Activated CD8-positive, alpha-beta memory T cell treated with anti-CD3 and anti-CD28 coated beads for 4 hours (primary cell): ENCODE results near the gene CANX.
"Not testable (repeated sequence)": the region's sequence is repeated elsewhere in the genome, so short reads cannot be mapped to it uniquely, and the experiment has no call there.

Experiments
- DNase-seq, 2 donors: peaks; one replicate each; pipeline ENCODE4 v3.0.0-alpha.2; 2020; ENCODE audit warnings: low read depth in 2 of 2

Gene CANX, protein sequence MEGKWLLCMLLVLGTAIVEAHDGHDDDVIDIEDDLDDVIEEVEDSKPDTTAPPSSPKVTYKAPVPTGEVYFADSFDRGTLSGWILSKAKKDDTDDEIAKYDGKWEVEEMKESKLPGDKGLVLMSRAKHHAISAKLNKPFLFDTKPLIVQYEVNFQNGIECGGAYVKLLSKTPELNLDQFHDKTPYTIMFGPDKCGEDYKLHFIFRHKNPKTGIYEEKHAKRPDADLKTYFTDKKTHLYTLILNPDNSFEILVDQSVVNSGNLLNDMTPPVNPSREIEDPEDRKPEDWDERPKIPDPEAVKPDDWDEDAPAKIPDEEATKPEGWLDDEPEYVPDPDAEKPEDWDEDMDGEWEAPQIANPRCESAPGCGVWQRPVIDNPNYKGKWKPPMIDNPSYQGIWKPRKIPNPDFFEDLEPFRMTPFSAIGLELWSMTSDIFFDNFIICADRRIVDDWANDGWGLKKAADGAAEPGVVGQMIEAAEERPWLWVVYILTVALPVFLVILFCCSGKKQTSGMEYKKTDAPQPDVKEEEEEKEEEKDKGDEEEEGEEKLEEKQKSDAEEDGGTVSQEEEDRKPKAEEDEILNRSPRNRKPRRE

DNA sequence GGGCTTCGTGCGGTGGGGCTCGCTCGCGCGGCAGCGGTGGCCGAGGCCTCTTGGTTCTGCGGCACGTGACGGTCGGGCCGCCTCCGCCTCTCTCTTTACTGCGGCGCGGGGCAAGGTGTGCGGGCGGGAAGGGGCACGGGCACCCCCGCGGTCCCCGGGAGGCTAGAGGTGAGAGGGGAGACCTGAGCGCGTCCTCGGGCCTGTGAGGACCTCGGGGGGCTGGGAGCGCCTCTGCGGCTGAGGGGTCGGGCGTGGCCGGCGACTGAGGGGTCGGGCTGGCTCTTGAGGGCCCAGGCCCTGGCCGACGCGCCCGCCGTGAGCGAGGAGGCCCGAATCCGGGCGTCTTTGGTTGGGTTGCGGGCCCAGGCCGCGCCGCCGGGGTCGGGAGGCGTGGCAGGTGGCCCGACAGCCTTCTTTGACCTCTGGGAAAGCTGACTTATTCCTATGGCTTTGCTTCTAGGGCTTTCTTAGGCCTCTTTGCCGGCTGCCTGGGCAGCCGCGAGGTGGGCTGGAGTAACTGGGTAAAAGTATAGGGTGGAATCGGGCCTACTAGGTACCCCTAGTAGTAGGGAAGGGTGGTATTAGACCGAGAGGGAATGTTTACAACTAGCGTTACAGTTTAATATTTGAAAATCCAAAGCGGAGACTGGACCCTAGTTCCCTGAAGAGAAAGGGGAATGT, at the start of gene CANX:
CANX (plus strand) TSS at position 33 of the 681 bp plus-strand sequence. CDS start 6,715 bp downstream, outside the sequence.
- no peak for DNase-seq

DNA sequence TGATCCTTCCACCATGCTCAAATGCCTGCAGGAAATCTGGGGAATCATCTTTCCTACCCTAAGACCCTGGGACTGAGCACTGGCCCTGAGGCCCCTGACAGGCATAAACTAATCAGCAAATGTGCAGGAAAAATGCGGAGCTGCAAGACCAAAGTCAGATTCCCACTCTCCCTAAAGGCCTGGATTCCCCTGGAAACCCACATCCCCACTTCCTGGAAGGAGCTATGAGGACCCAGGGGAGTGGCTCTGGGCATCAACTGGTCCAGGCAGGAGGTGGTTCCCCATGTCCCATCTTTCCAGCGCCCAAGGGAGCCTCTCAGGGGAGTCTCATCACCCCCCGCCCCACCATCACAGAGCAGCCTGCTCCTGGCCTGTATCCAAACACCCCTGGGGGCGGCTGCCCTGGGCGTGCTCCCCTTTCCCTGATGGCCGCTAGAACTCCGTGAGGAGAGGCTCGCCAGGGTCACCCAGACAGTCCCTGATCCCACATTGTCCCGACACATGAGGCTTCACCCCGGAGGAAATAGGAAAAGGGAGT, 49.5 kb upstream of the CANX start:
- DNase-seq, result not testable (repeated sequence)

DNA sequence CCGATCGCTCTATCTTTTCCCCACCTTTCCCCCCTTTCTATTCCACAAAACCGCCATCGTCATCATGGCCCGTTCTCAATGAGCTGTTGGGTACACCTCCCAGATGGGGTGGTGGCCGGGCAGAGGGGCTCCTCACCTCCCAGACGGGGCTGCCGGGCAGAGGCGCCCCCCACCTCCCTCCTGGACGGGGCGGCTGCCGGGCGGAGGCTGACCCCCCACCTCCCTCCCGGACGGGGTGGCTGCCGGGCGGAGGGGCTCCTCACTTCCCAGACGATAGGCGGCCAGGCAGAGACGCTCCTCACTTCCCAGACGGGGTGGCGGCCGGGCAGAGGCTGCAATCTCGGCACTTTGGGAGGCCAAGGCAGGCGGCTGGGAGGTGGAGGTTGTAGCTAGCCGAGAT, 48.5 kb upstream of the CANX start:
- DNase-seq, result not testable (repeated sequence)

DNA sequence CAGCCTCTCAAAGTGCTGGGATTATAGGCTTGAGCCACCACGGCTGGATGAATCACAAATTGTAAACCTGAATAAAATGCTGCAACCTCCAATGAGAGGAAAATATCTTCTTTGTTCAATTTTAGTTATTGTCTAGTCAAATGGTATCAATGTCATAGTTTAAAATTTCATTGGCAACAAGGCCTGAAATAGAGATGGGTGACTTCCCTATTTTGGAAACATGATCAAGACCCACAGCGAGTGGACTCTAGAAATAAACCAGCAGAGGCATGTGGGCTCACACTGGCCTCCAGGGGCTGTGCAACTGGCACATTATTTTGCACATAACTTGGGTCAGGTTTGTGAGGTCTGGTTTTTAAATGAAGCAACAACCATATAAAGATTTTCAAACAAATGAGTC, 45.6 kb upstream of the CANX start:
- DNase-seq, result not testable (repeated sequence)

DNA sequence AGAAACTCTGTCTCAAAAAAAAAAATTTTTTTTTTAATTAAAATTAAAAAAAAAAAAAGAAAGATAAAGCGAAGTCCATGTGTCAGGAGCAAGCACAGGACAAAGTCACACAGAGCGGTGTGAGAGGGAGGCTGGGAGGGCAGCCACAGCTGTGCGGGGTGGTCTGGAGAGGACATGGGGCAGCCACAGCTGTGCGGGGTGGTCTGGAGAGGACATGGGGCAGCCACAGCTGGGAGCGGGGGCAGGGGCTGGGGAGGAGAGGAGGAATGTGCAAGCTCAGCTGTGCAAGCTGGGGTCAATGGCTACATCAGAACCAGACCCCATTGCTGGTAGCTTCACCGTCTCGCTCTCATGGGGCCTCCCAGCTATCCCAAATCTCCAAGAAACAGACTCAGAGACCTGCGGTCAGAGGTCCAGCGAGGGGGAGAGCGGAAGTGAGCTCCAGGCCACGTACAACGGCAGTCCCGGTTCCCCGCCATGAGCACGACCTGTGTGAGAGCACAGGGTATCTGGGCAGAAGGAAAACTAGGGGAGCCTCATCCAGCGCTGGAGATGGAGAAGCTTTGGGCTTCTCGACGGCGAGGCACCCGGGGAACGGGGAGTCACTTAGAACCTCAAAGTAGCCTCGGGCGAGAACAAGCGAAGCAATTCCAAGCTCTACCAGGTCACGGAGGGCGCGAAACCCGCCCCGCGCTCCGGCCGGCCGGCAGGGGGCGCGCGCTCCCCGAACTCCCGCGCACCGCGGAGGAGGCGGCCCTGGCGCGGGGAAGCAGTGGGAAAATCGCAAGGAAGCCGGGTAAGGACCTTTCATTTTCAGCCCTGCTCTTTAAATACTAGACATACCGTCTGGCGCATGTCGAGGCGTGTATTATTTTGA, 41.2 kb upstream of the CANX start:
- not testable (repeated sequence) for DNase-seq

DNA sequence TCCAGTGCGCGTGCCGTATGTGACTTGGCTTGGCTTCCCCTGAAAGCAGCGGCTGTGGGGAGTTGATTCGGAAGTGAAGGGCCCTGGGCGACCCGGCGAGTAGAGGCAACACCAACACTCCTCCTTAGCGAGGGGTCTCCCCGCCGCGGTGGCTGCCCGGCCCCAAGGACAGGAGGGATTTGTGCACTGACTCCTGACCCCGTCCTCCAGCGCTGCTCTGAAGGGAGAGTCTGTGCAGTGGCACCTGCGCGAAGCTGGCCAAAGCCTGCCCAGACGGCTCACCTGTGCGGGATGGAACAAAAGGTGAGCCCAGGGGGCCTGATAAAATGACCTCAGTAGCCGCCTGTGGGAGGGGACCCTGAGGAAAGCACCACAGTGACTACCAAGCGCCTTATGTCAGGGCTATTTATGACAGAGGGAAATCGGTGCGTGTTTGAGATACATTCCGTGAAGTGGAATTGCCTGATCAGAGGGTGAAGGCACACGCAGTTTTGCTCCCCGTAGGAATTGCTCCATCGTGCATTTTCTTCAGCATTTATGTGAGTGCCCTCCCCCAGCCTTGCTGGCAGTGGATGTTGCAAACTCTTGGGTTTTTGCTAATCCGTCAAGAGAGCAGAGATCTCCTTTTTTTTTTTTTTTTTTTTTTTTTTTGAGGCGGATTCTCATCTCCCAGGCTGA, 40.4 kb upstream of the CANX start:
- not testable (repeated sequence) for DNase-seq

DNA sequence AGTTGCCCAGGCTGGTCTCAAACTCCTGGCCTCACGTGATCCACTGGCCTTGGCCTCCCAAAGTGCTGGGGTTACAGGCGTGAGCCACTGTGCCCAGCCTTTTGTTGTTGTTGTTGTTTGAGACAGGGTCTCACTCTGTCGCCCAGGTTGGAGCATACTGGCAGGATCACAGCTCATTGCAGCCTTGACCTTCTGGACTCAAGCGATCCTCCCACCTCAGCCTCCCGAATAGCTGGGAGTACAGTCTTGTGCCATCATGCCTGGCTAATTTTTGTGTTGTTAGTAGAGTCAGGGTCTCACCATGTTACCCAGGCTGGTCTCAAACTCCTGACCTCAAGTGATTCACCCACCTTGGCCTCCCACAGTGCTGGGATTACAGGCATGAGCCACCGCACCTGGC, 37.1 kb upstream of the CANX start:
- not testable (repeated sequence) for DNase-seq

DNA sequence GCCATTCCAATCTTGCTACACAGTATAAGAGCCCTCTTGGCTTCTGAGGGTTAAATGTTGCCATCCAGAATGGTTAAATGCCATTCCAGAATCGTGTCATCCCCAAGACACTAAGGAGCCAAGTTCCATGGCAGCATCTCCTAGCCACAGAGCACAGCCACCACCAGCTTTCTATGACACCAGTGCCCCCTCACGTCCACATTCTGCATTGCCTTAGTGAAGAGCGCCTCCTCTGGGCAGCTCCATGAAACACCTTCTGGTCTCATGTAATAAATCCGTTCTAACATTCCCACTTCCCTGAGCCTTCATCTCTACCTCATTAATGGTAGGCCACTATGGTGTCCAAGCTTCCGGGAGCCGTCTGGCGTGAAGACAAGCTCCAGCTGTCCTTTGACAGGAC, 30.4 kb upstream of the CANX start:
- DNase-seq, result no peak

DNA sequence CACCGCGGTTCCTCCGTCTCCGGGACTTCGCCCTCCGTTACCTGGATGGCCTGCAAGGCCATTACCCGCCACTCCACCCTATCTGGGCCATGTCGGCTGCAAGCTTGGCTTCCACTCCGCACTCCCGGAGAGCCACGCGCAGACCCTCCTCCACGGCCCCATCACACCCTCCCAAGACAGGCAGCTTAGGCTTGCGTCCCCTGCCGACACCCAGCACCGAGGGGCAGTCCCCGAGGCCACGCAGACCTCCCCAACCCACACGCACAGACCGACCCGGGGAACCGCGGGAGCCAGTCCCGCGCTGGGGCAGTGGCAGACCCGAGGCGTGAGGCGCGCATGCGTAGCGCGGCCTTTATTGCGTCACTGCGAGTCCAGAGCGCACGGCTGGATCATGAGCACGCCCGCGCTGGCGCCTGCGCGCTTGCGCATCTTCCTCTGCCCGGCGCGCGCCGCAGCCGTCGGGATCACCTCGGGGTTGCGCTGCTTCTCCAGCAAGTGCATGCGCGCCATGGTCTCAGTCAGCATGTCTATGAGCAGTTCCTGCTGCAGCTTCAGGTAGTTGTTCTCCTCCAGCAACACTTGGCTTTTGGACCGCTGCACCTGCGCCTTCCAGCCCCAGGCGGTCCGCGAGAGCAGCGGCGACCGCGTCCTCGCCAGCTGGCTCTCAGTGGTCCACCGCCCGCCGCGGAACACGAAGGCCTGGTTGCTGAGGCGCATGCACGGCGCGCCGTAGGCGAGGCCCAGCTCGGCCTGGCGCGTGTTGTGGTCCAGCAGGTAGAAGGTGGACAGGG, 20.3 kb upstream of the CANX start:
- peak; percentile 83 to 85 for DNase-seq

DNA sequence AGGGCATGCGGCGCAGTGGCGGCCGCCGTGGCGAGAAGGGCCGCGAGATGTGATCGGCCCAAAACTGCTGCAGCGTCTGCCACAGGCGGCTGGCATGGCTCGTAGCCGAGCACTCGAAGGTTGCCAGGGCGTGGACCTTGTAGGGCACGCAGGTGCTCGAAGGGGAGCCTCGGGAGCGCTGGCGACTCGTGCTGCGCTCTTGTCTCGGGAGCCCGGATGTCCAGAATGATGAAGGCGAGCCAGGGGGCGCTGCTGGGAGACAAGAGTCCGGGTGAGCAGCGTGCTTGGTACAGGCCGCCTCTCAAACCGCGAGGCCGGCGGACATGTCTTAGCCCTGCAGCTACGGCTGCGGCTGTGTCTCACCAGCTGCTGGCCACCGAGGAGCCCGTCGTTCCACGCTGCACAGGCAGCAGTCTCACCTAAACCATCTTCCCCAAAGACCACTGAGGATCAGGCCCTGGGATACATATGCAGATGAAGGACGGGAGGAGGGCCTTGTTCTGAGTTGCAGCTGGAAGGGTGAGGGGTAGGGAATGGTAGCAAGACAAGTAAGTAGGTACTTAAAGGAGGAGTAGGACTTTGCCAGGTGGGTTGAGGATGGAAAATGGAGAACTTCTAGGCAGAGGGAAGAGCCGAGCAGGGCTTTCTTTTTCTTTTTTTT, 19.6 kb upstream of the CANX start:
- peak; percentile 41 to 50 for DNase-seq

DNA sequence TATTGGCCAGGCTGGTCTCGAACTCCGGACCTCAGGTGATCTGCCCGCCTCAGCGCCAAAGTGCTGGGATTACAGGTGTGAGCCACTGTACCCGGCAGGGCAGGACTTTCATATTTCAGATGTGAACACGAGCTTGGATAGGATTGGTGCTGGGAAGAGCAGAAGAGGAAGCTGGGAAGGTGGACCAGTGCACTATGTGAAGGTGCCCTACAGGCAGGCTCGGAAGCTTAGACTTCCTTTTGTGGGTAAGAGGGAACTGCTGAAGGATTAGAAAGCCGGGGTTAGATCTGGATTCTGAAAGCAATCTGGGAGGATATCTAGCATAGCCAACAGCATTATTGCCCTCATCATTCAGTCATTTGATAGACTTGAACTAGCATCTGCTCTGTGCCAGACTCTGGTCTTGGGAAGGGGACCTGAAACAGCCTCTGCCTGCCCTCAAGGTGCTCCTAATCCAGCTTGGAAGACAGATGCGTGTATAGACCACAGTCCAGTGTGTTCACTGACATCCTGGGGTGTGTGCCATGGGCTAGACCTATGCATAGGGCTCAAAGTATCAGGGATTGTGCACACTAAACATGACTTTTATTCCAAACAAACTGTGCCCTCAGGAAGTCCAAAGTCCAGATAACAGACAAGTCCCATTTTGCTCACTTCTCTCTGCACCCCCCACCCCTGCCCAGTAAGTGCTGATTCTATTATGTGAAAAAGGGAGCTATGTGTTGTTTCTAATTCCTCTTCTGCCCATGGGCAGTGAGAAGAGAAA, 18.6 kb upstream of the CANX start:
- no peak for DNase-seq

DNA sequence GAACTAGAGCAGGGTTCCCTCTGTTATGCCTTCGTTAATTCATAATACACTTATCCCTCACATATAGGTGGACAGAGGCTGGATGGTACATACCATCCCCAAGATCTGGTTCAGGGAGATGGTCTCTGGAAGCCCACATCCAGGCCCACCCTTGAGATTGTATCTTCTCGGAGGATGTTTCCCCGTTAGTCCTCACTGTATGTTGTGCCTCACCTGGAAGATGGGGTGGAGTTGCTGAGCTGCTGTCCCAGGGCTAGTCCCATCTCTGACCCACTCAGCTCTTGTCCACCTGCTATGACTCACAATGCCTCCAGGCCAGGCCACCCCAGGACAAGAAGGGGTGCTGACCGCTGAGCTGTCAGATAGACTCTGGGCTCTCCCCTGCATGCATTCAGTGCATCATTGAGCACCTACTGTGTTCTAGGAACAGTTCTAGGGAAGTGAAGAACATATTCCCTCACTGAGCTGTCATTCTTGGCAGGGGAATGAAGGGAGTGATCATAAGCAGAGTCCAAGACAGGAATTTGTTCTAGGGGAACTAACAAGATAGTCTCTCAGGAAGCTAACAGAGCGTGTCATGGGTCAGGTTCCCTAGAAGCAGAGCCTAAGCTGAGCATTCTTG, 17.9 kb upstream of the CANX start, which contains the start of gene CBY3:
CBY3 (minus strand) TSS at position 255 of the 622 bp plus-strand sequence; CDS start at position 139, 116 bp downstream.
- no peak for DNase-seq

DNA sequence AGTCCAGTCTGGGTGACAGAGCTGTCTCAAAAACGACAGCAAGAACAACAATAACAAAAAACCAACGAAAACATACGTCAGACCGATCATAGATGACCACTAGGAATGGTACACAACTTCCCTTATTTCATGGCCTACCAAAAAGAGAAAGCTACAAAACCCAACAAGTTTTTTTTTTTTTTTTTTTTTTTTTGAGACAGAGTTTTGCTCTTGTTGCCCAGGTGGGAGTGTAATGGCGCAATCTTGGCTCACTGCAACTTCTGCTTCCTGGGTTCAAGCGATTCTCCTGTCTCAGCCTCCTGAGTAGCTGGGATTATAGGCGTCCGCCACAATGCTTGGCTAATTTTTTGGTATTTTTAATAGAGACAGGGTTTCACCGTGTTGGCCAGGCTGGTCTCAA, 9.6 kb upstream of the CANX start:
- DNase-seq, result not testable (repeated sequence)

DNA sequence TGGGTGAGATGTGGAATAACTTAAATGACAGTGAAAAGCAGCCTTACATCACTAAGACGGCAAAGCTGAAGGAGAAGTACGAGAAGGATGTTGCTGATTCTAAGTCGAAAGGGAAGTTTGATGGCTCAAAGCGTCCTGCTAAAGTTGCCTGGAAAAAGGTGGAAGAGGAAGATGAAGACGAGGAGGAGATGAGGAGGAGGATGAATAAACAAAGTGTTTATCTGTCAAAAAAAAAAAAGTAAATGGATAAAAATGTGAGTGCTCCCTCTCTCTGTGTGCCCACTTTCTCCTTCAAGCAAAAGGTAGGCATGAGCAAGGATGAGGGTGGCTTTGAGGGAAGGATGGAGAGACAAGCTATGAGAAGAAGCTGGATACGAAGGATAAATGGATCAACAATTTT, 4.2 kb upstream of the CANX start:
- no peak for DNase-seq

DNA sequence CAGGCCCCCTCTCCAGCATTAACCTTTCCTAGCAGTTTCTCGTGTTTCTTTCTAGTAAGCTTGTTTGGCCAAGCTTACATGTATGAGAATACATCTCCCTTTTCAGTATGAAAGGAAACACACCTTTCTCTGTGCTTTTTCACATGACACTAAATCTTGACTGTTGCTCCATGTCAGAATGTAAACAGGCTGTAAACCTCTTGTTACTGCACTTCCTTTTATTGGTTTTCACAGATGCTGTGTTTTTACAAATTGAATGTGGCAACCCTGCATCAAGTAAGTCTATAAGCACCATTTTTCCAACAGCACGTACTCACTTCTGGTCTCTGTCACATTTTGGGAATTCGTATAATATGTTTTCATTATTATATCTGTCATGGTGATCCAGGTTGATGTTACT, 2.2 kb upstream of the CANX start:
- no peak for DNase-seq

DNA sequence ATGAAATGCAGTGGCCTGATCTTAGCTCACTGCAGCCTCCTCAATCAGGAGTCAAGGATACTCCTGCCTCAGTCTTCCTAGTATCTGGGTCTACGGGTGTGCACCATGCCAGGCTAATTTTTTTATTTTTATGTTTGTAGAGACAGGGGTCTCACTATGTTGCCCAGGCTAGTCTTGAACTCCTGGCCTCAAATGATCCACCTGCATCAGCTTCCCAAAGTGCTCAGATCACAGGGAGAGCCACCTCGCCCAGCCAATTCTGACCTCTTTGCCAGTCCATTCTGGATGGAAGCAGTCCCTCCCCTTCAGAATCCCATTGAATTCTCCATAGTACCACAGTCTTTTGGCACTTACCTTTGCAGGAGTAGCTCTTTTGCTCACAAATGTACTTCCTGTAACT, 1.7 kb upstream of the CANX start:
- DNase-seq, result no peak

DNA sequence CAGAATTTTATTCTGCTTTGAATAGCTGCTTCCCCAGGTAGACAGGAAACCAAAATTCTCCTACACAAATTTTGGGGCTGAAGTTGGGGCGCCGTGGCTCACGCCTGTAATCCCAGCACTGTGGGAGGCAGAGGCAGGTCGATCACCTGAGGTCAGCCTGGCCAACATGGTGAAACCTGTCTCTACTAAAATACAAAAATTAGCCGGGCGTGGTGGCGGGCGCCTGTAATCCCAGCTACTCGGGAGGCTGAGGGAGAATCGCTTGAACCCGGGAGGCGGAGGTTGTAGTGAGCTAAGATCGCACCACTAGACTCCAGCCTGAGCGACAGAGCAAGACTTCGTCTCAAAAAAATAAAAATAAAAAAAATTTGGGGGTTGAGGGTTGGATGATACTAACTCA, 1.2 kb upstream of the CANX start:
- DNase-seq, result not testable (repeated sequence)
